Mucosa of descending colon (tissue), 3 donors: Measurements from ENCODE around the gene GPR132. TPM values are rescaled to one million over a fixed set of nuclear protein-coding genes. Genes with fewer than 3 reads are reported as not detected.

ENCODE experiments used
- ATAC-seq: fragments of 200-7000 bp; cut with Tn5 transposase; one replicate; pipeline ENCODE4 v1.9.1; 2020; ENCODE audit warnings: mild to moderate bottlenecking, moderate library complexity
- DNase-seq, 3 donors: peaks; one replicate each; pipeline ENCODE4 v3.0.0-alpha.2; 2020
- H3K36me3 ChIP-seq: fragments of 200-600 bp; one replicate; pipeline ENCODE4 v1.8.0; 2021; ENCODE audit warnings: low read depth, mild to moderate bottlenecking
- H3K4me1 ChIP-seq: fragments of 200-600 bp; one replicate; pipeline ENCODE4 v1.8.0; 2021; ENCODE audit warnings: low read depth, mild to moderate bottlenecking
- H3K4me3 ChIP-seq: fragments of 200-600 bp; one replicate; pipeline ENCODE4 v1.8.0; 2021; ENCODE audit warnings: mild to moderate bottlenecking
- H3K9me3 ChIP-seq: fragments of 200-600 bp; one replicate; pipeline ENCODE4 v1.8.0; 2021; ENCODE audit warnings: mild to moderate bottlenecking
- intact Hi-C, 2 donors: fragments of 100-400 bp; cut with DNase I in 1 of 2; cut with micrococcal nuclease in 1 of 2; formaldehyde crosslinking; loops; one replicate each; pipeline versions ENCODE4 v1.11.0 to v1.11.1; 2022; cut with DNase I, micrococcal nuclease
- total RNA-seq, 3 donors: library from RNA; stranded (reverse); fragmentation: NEBNext Ultra II Directional in 2 of 3; extraction: Animal tissue kit (Norgen Biotek cat#: 25700) in 2 of 3; gene quantifications; one replicate each; pipeline versions ENCODE4 v1.2.1 to v1.2.4, GENCODE V29; 2021 to 2023
- TF ChIP-seq, protein P1 (sequence below): fragments of 200-600 bp; IDR thresholded peaks from one replicate; pipeline ENCODE4 v1.8.0; 2022; ENCODE audit warnings: antibody characterized with exemption, mild to moderate bottlenecking
- donor health status: DM: no; HTN: no; CAD: no; lungs with moderate emphysema.
- donor health status: DM: no; HTN: no; CAD: no.
- donor health status: DM: no; HTN: yes; CAD: no.

GPR132 gene
- total RNA-seq, 3 donors from 2014 or later: 1.7 to 4.0 (median 3.1) TPM

DNA sequence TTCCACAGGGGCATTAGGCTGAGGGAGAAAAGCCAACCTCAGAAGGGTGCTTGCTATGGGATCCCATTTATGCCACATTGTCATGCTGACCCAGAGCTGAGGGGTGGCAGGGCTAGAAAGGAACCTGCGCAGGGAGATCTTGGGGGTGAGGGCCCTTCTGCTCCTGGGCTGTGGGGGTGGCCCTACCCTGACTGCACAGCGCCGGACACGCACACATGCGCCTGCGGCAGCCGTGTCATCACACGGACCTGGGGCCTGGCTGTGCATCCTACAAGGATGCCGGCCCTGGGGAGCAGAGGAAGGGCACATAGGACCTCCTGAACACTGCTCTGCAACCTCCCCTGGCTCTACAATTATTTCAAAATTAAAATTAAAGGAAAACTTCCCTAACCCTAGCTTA lies 51.2 kb downstream of the GPR132 start:
- no peaks in the 10 kb centered on the region for H3K36me3 ChIP-seq
- no peak for ATAC-seq
- TF ChIP-seq, protein P1, sequence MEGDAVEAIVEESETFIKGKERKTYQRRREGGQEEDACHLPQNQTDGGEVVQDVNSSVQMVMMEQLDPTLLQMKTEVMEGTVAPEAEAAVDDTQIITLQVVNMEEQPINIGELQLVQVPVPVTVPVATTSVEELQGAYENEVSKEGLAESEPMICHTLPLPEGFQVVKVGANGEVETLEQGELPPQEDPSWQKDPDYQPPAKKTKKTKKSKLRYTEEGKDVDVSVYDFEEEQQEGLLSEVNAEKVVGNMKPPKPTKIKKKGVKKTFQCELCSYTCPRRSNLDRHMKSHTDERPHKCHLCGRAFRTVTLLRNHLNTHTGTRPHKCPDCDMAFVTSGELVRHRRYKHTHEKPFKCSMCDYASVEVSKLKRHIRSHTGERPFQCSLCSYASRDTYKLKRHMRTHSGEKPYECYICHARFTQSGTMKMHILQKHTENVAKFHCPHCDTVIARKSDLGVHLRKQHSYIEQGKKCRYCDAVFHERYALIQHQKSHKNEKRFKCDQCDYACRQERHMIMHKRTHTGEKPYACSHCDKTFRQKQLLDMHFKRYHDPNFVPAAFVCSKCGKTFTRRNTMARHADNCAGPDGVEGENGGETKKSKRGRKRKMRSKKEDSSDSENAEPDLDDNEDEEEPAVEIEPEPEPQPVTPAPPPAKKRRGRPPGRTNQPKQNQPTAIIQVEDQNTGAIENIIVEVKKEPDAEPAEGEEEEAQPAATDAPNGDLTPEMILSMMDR: no peak
- no peak for DNase-seq
- no peak overlapping the region for H3K4me3 ChIP-seq
- H3K4me1 ChIP-seq: peaks cover 9% of the 10 kb centered on the region
- H3K9me3 ChIP-seq: no peaks in the 10 kb centered on the region
- intact Hi-C loops: no loop called here

DNA sequence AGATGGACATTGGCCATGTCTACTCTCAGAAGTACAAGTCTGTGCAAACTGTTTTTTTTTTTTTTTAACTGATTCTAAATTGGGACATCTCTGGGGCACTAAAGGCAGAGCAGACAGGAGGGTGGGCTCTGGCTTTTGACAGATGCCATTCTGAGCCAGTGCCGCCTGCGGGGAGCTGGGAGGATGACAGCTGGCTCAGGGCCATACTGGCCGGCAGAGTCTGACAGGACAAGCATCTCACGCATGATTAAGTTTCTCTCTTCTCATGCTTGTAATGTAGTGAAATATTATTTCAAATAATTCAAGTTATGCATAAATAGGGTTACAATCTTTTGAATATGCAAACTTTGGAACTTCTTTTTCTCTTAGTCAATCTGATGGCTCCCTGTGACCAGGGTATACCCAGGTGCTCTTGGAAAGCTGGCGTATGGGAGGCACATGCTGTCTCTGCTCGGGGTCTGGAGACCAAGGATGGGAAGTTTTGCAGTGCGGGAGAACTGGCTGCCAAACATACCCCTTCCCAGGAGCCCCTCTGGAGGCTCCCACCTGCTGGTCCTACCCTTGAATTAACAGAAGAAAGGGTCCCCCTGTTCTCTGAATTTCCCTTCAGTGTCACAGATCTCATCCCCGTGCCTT lies 52.0 kb downstream of the GPR132 start:
- intact Hi-C loops: no loop called here
- DNase-seq (no peak), ATAC-seq (no peak)
- Histone ChIP-seq H3K36me3 (no peaks in the 10 kb centered on the region), H3K9me3 (no peaks in the 10 kb centered on the region), H3K4me3 (no peak overlapping the region), H3K4me1 (peaks cover 6% of the 10 kb centered on the region)
- TF ChIP-seq, protein P1: no peak

DNA sequence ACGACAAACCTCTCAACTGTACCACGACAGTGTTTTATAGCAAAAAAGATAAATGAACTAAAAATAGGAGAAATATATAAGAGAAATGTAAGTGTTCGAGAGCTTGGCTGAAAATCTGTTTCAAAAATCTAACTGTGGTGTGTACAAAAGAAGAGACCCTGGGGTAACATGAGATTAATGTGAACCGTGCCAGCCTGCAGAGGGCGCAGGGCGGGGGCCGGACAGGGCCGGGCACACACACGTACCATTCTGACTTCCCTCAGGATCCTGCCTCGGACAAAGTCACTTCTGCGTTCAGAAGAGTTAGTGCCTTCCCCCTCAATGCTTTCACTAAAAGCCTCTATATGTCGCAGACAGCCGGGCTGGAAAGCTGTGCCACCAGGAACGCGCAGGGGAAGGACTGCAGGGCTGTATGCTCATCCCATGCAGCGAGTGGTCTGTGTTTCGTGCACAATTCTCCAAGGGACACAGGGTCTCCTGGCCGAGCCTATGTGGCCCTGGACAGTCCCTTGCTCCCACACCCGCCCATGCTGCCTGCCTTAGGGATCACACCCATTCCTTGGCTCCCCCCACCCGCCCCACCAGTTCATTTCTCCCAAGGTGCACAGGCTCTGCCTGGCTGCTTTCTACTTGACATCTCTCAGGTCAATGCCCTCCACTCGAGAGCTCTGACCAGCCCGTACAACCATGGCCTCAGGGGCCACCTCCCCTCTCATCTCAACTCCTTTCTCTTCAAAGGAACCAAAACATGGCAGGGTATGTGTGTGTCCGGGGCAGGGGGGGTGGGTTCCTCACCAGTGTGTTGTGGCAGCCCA lies 52.9 kb downstream of the GPR132 start:
- Histone ChIP-seq H3K4me3 (no peak overlapping the region), H3K9me3 (no peaks in the 10 kb centered on the region), H3K4me1 (peaks cover 6% of the 10 kb centered on the region), H3K36me3 (no peaks in the 10 kb centered on the region)
- intact Hi-C loops: no loop called here
- peak in 2 of 3 donors; percentile 47 to 54 for DNase-seq
- TF ChIP-seq, protein P1: no peak
- peak; percentile 67 for ATAC-seq

DNA sequence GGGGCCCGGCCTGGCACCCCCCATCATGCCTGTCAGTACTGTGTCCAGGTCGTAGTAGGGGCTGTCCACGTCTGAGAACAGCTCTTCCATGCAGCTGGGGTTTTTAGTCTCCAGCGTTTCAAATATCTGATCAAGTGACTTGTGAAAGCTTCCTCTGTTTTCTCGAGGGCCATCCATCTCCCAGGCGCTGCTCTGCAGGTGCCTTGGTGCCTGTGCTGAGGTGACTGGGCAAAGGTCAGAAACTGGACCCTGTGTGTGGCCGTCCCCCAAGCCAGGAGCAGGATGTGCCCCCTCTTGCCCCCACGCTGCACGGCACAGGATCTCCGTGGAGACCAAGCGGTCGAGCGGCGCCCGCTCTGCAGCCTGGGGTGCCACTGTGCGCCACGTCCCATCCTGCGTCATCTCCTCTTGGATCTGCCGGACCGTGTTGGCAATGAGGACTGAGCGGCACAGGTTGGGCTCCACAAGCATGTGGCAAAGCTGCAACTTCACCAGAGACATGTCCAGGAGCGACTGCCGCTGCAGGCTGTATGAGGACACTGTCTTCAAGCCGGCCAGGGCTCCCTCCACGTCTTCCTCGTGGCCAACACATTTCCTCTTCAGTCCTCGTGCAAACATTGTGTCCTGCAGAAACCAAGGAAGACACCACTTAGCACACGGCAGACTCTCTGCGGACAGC lies 53.8 kb downstream of the GPR132 start:
- H3K4me3 ChIP-seq: no peak overlapping the region
- intact Hi-C loops: no loop called here
- H3K9me3 ChIP-seq: no peaks in the 10 kb centered on the region
- H3K36me3 ChIP-seq: no peaks in the 10 kb centered on the region
- DNase-seq (peak in 1 of 3 donors; percentile 24), ATAC-seq (no peak)
- TF ChIP-seq, protein P1: no peak
- peaks cover 5% of the 10 kb centered on the region for H3K4me1 ChIP-seq

DNA sequence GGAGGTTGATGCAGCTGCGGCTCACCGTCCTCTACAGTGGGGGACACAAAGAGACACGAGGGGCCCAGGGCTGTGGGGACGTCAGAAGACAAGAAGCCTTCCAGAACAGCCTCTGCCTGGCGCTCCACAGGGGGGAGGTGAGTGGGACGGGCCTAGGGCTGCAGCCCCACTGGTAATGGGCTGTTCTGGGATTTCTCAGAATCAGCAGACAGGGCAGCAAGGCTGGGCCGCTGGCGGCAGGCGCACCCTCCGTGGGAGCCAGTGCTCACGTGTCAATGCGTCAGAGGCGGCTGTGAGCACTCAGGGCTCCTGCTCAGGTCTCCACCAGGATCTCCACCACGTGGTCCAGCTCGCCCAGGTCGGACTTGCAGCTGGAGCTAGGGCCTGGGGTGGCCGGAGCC lies 54.3 kb downstream of the GPR132 start:
- Histone ChIP-seq H3K9me3 (no peaks in the 10 kb centered on the region), H3K4me3 (no peak overlapping the region), H3K36me3 (no peaks in the 10 kb centered on the region), H3K4me1 (no peaks in the 10 kb centered on the region)
- TF ChIP-seq, protein P1: no peak
- DNase-seq: peak in 1 of 3 donors; percentile 23
- intact Hi-C loops: no loop called here
- ATAC-seq: no peak
